ENCODE data around the gene MEA1. TPM values are rescaled to one million over a fixed set of nuclear protein-coding genes. Genes with fewer than 3 reads are reported as not detected.
A peak's percentile ranks its signal among the peaks of the same experiment; 100 is the strongest.

MEA1 gene
- total RNA-seq, 1 experiment from 2014 or later: 64.8 TPM

DNA sequence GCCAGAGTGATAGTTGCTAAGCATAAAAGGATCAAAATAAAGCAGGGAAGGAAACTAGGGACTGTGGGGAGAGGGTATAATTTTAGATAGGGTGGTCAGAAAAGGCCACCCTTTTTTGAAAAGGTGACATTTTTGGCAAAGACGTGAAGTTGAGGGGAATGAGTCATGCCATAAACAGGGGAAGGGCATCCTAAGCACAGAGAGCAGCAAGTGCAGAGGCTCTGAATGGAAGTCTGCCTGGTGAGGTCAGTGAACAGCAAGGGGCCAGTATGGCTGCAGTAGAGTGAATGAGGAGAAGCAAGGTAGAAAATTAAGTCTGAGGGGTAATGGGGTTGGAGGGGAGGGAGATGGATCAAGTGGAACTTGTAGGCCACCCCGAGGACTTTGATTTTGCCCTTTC, 48.1 kb upstream of the MEA1 start:
- no peak for ATAC-seq
- intact Hi-C loops (cut with micrococcal nuclease): no loop called here
- TF ChIP-seq, protein P1, sequence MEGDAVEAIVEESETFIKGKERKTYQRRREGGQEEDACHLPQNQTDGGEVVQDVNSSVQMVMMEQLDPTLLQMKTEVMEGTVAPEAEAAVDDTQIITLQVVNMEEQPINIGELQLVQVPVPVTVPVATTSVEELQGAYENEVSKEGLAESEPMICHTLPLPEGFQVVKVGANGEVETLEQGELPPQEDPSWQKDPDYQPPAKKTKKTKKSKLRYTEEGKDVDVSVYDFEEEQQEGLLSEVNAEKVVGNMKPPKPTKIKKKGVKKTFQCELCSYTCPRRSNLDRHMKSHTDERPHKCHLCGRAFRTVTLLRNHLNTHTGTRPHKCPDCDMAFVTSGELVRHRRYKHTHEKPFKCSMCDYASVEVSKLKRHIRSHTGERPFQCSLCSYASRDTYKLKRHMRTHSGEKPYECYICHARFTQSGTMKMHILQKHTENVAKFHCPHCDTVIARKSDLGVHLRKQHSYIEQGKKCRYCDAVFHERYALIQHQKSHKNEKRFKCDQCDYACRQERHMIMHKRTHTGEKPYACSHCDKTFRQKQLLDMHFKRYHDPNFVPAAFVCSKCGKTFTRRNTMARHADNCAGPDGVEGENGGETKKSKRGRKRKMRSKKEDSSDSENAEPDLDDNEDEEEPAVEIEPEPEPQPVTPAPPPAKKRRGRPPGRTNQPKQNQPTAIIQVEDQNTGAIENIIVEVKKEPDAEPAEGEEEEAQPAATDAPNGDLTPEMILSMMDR (IDR thresholded peaks at IDR 0.05 in 2 of 3, conservative IDR thresholded peaks at IDR 0.05 in 1 of 3; ENCODE audit: borderline replicate concordance in 1 of 3, insufficient read depth in 1 of 3, low read depth in 2 of 3, low read length in 2 of 3): no peak
- no peak for TF ChIP-seq SRF (IDR thresholded peaks at IDR 0.05; ENCODE audit: low read depth)
- TF ChIP-seq CBX3 (IDR thresholded peaks at IDR 0.05; ENCODE audit: low read depth): no peak
- no peak for TF ChIP-seq FOSL1 (IDR thresholded peaks at IDR 0.05; ENCODE audit: low read depth)
- no peak for TF ChIP-seq YY1 (IDR thresholded peaks at IDR 0.05; ENCODE audit: extremely low read depth, insufficient replicate concordance, low read depth, low read length)
- H3K4me2 ChIP-seq (ENCODE audit: low read length): no peak overlapping the region
- H3K79me2 ChIP-seq (ENCODE audit: insufficient read depth, low read length): peaks cover 18% of the 10 kb centered on the region
- H3K4me3 ChIP-seq (replicated peaks in 1 of 2; ENCODE audit: low read depth in 1 of 2, low read length in 2 of 2): no peak overlapping the region
- no peak for DNase-seq (ENCODE audit: low read depth, low spot score)
- no TSS peak for BruUV-seq (replicated peaks)
- H2AFZ ChIP-seq (ENCODE audit: low read depth, low read length, poor library complexity, severe bottlenecking): no peak overlapping the region
- no peaks in the 10 kb centered on the region for H3K27me3 ChIP-seq (ENCODE audit: insufficient read depth, low read length)
- H3K4me1 ChIP-seq (ENCODE audit: control insufficient read depth in 1 of 2, insufficient read depth in 2 of 2, low read length in 2 of 2): peaks cover 8 to 20% of the 10 kb centered on the region in 2 experiments; a peak in 3 of 4 replicates
- H4K20me1 ChIP-seq (ENCODE audit: insufficient read depth): no peaks in the 10 kb centered on the region
- ChIA-PET POLR2A (no interaction called here), CTCF (no interaction called here), RAD21 (ENCODE audit: low non-redundant PET in 1 of 2, low total read pairs in 2 of 2, uncharacterized antibody in 2 of 2, unreplicated experiment in 2 of 2) (no interaction called here)
- no peaks in the 10 kb centered on the region for H3K9me2 ChIP-seq (ENCODE audit: insufficient read depth)
- peaks cover 0 to 6% of the 10 kb centered on the region in 2 experiments; a peak in 1 of 4 replicates for H3K36me3 ChIP-seq (ENCODE audit: control insufficient read depth in 1 of 2, insufficient read depth in 2 of 2, low read length in 2 of 2)
- no peak overlapping the region for H3K9ac ChIP-seq (ENCODE audit: low read length)
- H3K27ac ChIP-seq (ENCODE audit: low read depth, low read length): no peak overlapping the region
- H3K9me3 ChIP-seq (ENCODE audit: control insufficient read depth in 1 of 2, insufficient read depth in 1 of 2, low read depth in 1 of 2, low read length in 2 of 2): no peaks in the 10 kb centered on the region

DNA sequence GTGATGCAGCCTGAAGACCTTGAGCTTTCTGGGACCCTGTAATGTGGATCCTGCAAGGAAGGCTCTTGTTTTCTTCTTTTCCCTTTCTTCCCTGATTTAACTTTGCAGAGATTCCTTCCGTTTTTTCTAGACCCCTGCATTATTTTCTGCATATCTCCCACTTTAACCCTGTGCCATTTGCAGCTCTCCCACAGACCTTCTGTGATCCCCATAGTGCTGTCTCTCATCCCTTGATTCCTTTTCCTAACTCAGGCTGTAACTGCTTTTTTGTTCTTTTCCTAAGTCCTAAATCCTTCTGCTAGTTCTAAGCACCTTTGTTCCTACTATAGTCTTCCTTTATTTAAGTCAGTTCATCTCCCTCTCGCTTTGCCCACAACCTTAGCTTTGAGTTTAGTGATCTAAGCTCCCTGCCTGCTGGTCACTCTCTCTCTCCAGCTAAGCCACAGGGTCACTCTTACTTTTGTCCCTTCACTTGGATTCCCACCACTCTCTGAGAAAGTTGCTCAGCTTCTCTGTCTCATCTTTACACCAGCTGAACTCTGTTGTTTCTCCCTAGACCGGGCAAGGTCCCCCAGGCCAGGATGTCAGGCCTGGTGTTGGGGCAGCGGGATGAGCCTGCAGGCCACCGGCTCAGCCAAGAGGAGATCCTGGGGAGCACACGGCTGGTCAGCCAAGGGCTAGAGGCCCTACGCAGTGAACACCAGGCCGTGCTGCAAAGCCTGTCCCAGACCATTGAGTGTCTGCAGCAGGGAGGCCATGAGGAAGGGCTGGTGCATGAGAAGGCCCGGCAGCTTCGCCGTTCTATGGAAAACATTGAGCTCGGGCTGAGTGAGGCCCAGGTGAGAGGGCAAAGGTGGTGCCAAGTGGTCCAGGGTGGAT, 47.2 kb upstream of the MEA1 start:
- no peaks in the 10 kb centered on the region for H4K20me1 ChIP-seq (ENCODE audit: insufficient read depth)
- CTCF ChIA-PET: no interaction called here
- no peaks in the 10 kb centered on the region for H3K9me2 ChIP-seq (ENCODE audit: insufficient read depth)
- ATAC-seq: no peak
- no peak overlapping the region for H2AFZ ChIP-seq (ENCODE audit: low read depth, low read length, poor library complexity, severe bottlenecking)
- POLR2A ChIA-PET: no interaction called here
- H3K9ac ChIP-seq (ENCODE audit: low read length): no peak overlapping the region
- peak overlapping the region in 1 of 2 experiments; percentile 89; a peak in 1 of 4 replicates for H3K4me3 ChIP-seq (replicated peaks in 1 of 2; ENCODE audit: low read depth in 1 of 2, low read length in 2 of 2)
- H3K4me2 ChIP-seq (ENCODE audit: low read length): peak overlapping the region; percentile 81
- DNase-seq (ENCODE audit: low read depth, low spot score): no peak
- H3K27me3 ChIP-seq (ENCODE audit: insufficient read depth, low read length): no peaks in the 10 kb centered on the region
- TSS peak; percentile 68 for BruUV-seq (replicated peaks)
- peaks cover 0 to 10% of the 10 kb centered on the region in 2 experiments; a peak in 1 of 4 replicates for H3K36me3 ChIP-seq (ENCODE audit: control insufficient read depth in 1 of 2, insufficient read depth in 2 of 2, low read length in 2 of 2)
- intact Hi-C loops (cut with micrococcal nuclease): no loop called here
- RAD21 ChIA-PET (ENCODE audit: low non-redundant PET in 1 of 2, low total read pairs in 2 of 2, uncharacterized antibody in 2 of 2, unreplicated experiment in 2 of 2): no interaction called here
- H3K79me2 ChIP-seq (ENCODE audit: insufficient read depth, low read length): peaks cover 20% of the 10 kb centered on the region
- no peak overlapping the region for H3K27ac ChIP-seq (ENCODE audit: low read depth, low read length)
- H3K4me1 ChIP-seq (ENCODE audit: control insufficient read depth in 1 of 2, insufficient read depth in 2 of 2, low read length in 2 of 2): peaks cover 8 to 20% of the 10 kb centered on the region in 2 experiments; a peak in 3 of 4 replicates
- H3K9me3 ChIP-seq (ENCODE audit: control insufficient read depth in 1 of 2, insufficient read depth in 1 of 2, low read depth in 1 of 2, low read length in 2 of 2): no peaks in the 10 kb centered on the region
- TF ChIP-seq, protein P2, sequence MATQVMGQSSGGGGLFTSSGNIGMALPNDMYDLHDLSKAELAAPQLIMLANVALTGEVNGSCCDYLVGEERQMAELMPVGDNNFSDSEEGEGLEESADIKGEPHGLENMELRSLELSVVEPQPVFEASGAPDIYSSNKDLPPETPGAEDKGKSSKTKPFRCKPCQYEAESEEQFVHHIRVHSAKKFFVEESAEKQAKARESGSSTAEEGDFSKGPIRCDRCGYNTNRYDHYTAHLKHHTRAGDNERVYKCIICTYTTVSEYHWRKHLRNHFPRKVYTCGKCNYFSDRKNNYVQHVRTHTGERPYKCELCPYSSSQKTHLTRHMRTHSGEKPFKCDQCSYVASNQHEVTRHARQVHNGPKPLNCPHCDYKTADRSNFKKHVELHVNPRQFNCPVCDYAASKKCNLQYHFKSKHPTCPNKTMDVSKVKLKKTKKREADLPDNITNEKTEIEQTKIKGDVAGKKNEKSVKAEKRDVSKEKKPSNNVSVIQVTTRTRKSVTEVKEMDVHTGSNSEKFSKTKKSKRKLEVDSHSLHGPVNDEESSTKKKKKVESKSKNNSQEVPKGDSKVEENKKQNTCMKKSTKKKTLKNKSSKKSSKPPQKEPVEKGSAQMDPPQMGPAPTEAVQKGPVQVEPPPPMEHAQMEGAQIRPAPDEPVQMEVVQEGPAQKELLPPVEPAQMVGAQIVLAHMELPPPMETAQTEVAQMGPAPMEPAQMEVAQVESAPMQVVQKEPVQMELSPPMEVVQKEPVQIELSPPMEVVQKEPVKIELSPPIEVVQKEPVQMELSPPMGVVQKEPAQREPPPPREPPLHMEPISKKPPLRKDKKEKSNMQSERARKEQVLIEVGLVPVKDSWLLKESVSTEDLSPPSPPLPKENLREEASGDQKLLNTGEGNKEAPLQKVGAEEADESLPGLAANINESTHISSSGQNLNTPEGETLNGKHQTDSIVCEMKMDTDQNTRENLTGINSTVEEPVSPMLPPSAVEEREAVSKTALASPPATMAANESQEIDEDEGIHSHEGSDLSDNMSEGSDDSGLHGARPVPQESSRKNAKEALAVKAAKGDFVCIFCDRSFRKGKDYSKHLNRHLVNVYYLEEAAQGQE (IDR thresholded peaks at IDR 0.05; ENCODE audit: low read depth): no peak
- TF ChIP-seq FOSL1 (IDR thresholded peaks at IDR 0.05; ENCODE audit: low read depth): no peak
- no peak for TF ChIP-seq ELF1 (IDR thresholded peaks at IDR 0.05; ENCODE audit: borderline replicate concordance, low read depth)
- no peak for TF ChIP-seq TCF7L2 (IDR thresholded peaks at IDR 0.05; ENCODE audit: borderline replicate concordance, extremely low read depth, insufficient read depth, insufficient read length)
- no peak for TF ChIP-seq EGR1 (IDR thresholded peaks at IDR 0.05; ENCODE audit: low read depth)
- TF ChIP-seq EZH2phosphoT487 (IDR thresholded peaks at IDR 0.05; ENCODE audit: borderline replicate concordance): no peak
- TF ChIP-seq ZNF274 (IDR thresholded peaks at IDR 0.05; ENCODE audit: low read depth, low read length): no peak
